ENCODE results near the gene MRPS35.

MRPS35 gene

DNA sequence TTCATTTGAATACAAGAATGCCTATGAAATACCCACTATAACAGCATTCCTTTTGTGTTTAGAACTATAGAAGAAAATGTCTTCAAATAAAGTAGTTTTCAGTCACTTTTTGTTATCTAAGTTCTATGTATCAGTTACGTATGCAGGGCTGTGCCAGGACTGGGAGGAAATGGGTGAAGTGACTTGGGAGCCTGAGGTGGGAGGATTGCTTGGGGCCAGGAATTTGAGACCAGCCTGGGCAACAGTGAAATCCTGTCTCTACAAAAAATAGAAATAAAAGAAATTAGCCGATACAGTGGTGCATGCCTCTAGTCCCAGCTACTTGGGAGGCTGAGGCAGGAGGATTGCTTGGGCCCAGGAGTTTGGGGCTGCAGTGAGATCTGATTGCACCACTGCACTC is 92.3 kb downstream of the MRPS35 start:
- POLR2A ChIA-PET: interaction anchor here (0.6 kb wide), 1 partner anchor 32 kb away, joined by 3 read pairs; no protein-coding TSS in a partner anchor
- CTCF ChIA-PET: interaction anchor here (0.7 kb wide), 1 partner anchor 70 kb away, joined by 3 read pairs; no protein-coding TSS in a partner anchor
- Histone ChIP-seq H3K27ac (ENCODE audit: insufficient read depth in 1 of 2, low read depth in 1 of 2, low read length in 2 of 2, poor library complexity in 1 of 2, severe bottlenecking in 2 of 2) (no peak overlapping the region), H3K4me1 (ENCODE audit: control extremely low read depth in 1 of 4, control insufficient read depth in 4 of 4, insufficient read depth in 4 of 4, low read length in 3 of 4) (peaks cover 5 to 23% (median 11%) of the 10 kb centered on the region in 4 experiments), H3K36me3 (ENCODE audit: control insufficient read depth in 4 of 4, insufficient read depth in 4 of 4, low read length in 3 of 4) (peaks cover 5 to 27% (median 11%) of the 10 kb centered on the region in 4 experiments), H3K4me3 (ENCODE audit: control insufficient read depth in 1 of 7, extremely low read depth in 1 of 7, insufficient read depth in 4 of 7, low read depth in 2 of 7, low read length in 6 of 7) (no peak overlapping the region), H3K9me3 (ENCODE audit: control extremely low read depth in 1 of 5, control insufficient read depth in 4 of 5, insufficient read depth in 2 of 5, low read depth in 1 of 5, low read length in 4 of 5) (no peaks in the 10 kb centered on the region), H3K27me3 (replicated peaks in 2 of 5; ENCODE audit: control insufficient read depth in 4 of 5, insufficient read depth in 5 of 5, low read length in 4 of 5) (no peaks in the 10 kb centered on the region)
- 93% methylated on average over 2 of the region's 2 CpGs for WGBS (ENCODE audit: insufficient coverage)
- no peak for DNase-seq

- Histone ChIP-seq H3K36me3 (ENCODE audit: control insufficient read depth in 4 of 4, insufficient read depth in 4 of 4, low read length in 3 of 4) (peaks cover 0 to 10% (median 0%) of the 10 kb centered on the region in 4 experiments), H3K4me1 (ENCODE audit: control extremely low read depth in 1 of 4, control insufficient read depth in 4 of 4, insufficient read depth in 4 of 4, low read length in 3 of 4) (peaks cover 5 to 23% (median 11%) of the 10 kb centered on the region in 4 experiments), H3K9me3 (ENCODE audit: control extremely low read depth in 1 of 5, control insufficient read depth in 4 of 5, insufficient read depth in 2 of 5, low read depth in 1 of 5, low read length in 4 of 5) (no peaks in the 10 kb centered on the region), H3K27ac (ENCODE audit: insufficient read depth in 1 of 2, low read depth in 1 of 2, low read length in 2 of 2, poor library complexity in 1 of 2, severe bottlenecking in 2 of 2) (no peak overlapping the region), H3K4me3 (ENCODE audit: control insufficient read depth in 1 of 7, extremely low read depth in 1 of 7, insufficient read depth in 4 of 7, low read depth in 2 of 7, low read length in 6 of 7) (no peak overlapping the region), H3K27me3 (replicated peaks in 2 of 5; ENCODE audit: control insufficient read depth in 4 of 5, insufficient read depth in 5 of 5, low read length in 4 of 5) (no peaks in the 10 kb centered on the region)
- 0% methylated on average over 1 of the region's 1 CpG for WGBS (ENCODE audit: insufficient coverage)
- POLR2A ChIA-PET: no interaction called here
- CTCF ChIA-PET: interaction anchor here (1.5 to 2.1 kb wide), 2 partner anchors 12 to 15 kb away, joined by 3 to 6 read pairs; no protein-coding TSS in a partner anchor
- no peak for DNase-seq
These were observed 94.6 kb downstream of the MRPS35 start for GRCh38 chr12:27805238-27805637.
